K562 (cell line): ENCODE data around the gene MACF1. TPM values are rescaled to one million over a fixed set of nuclear protein-coding genes. Genes with fewer than 3 reads are reported as not detected.

Experiments used
- CXXC5 ChIP-seq: fragments of 250-450 bp; sonication (Bioruptor Pico); IDR thresholded peaks from 2 replicates; pipeline ENCODE4 v1.8.0; 2022; ENCODE audit warnings: inconsistent platforms, mild to moderate bottlenecking, moderate library complexity
- DACH1 ChIP-seq: fragments of 450-650 bp; IDR thresholded peaks from 2 replicates; pipeline ENCODE4 v1.6.1; 2018; ENCODE audit not compliant: partially characterized antibody
- EHMT2 ChIP-seq: fragments of 450-650 bp; IDR thresholded peaks from 2 replicates; pipeline ENCODE4 v1.6.1; 2018; ENCODE audit warnings: antibody characterized with exemption
- FOSL1 ChIP-seq: fragments of 200-800 bp; sonication (Bioruptor generic); conservative IDR thresholded peaks from 2 replicates; pipeline ENCODE4 v1.6.1; 2016; ENCODE audit warnings: missing genetic modification characterization, missing compliant biosample characterization
- JUND ChIP-seq, 2 experiments: IDR thresholded peaks; 2 replicates in 1 of 2; 3 replicates in 1 of 2; pipeline ENCODE4 v1.6.1; 2011; ENCODE audit warnings: borderline replicate concordance in 2 of 2, low read depth in 2 of 2, low read length in 2 of 2, improper control_type of control experiment in 1 of 2, missing biosample characterization in 1 of 2, missing genetic modification characterization in 1 of 2, missing genetic modification reagents in 1 of 2
- LARP7 ChIP-seq: fragments of 450-650 bp; IDR thresholded peaks from 2 replicates; pipeline ENCODE4 v1.6.1; 2016
- LEF1 ChIP-seq: fragments of 450-650 bp; IDR thresholded peaks from 2 replicates; pipeline ENCODE4 v1.6.1; 2016; ENCODE audit warnings: mild to moderate bottlenecking
- NR1H2 ChIP-seq: sonication (generic); formaldehyde crosslinking; IDR thresholded peaks from 2 replicates; pipeline ENCODE4 v1.4.0; 2020; ENCODE audit warnings: mild to moderate bottlenecking, missing genetic modification reagents
- ZNF561 ChIP-seq: fragments of 450-650 bp; formaldehyde crosslinking; conservative IDR thresholded peaks from 2 replicates; pipeline ENCODE4 v1.4.0; 2020; ENCODE audit warnings: mild to moderate bottlenecking, moderate library complexity
- ZNF764 ChIP-seq: fragments of 250-450 bp; sonication (Bioruptor Pico); IDR thresholded peaks from 2 replicates; pipeline ENCODE4 v1.4.0; 2020; ENCODE audit warnings: low read depth, mild to moderate bottlenecking, moderate library complexity
- polyA plus RNA-seq, 8 experiments: library from polyadenylated mRNA; depleted of rRNA in 4 of 8; stranded (reverse) in 5 of 8; unstranded in 3 of 8; fragments of >200 nt; fragmentation: Nextera tagmentation in 2 of 8; fragmentation: Illumina TruSeq in 1 of 8; extraction: Ambion mirVana in 2 of 8; extraction: Trizol in 1 of 8; gene quantifications; 2 replicates each; pipeline versions ENCODE4 v1.2.1 to v1.2.3, GENCODE V29; 2011 to 2014; ENCODE audit warnings: inconsistent platforms in 1 of 8, missing spikeins in 1 of 8
- total RNA-seq, 7 experiments: library from RNA; depleted of rRNA in 6 of 7; stranded (reverse); fragments of >200 nt in 6 of 7; fragmentation: Illumina TruSeq in 2 of 7; extraction: Trizol in 2 of 7; gene quantifications; 2 replicates each; pipeline versions ENCODE4 v1.2.1 to v1.2.3, GENCODE V29; 2011 to 2021; ENCODE audit warnings: low replicate concordance in 1 of 7
- TF ChIP-seq, protein P1 (sequence below): sonication (generic); formaldehyde crosslinking; IDR thresholded peaks from 2 replicates; pipeline ENCODE4 v1.4.0; 2020; ENCODE audit warnings: mild to moderate bottlenecking, missing genetic modification reagents
- TF ChIP-seq, protein P2 (sequence below), 2 experiments: fragments of 450-650 bp; IDR thresholded peaks; 2 replicates each; pipeline ENCODE4 v1.6.1; 2018; ENCODE audit warnings: mild to moderate bottlenecking in 2 of 2, low read depth in 1 of 2; ENCODE audit not compliant: partially characterized antibody in 2 of 2
- TF ChIP-seq, protein P3 (sequence below): fragments of 450-650 bp; IDR thresholded peaks from 2 replicates; pipeline ENCODE4 v1.6.1; 2016; ENCODE audit warnings: antibody characterized with exemption
- TF ChIP-seq, protein P4 (sequence below): fragments of 250-450 bp; sonication (Bioruptor Pico); IDR thresholded peaks from 2 replicates; pipeline ENCODE4 v1.4.0; 2020

The MACF1 gene
- total and polyA plus RNA-seq, 9 of the 15 experiments (the other 6 are each of a cell fraction or from before 2014, with no cell fraction given), result 13.2 to 232 (median 112) TPM

DNA sequence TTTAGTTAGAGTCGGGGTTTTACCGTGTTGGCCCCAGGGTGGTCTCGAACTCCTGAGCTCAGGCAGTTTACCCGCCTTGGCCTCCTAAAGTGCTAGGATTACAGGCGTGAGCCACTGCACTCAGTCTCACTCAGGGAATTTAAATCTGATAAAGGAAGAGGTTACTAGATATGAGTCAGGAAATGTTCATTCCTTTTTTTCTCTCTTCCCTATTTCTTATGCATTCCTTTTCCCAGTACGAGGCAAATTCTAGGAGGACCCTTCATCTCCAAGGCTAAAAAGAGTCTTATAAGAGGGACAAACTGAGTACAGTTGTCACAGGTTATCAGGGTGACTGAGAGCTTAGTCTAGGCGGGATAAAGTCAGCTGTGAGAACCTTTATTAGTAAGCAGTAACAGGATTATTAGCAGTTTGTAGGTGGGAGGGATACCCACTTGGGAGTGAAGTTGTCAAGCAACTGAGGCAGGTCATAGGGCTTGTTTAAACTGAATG, 9.1 kb downstream of the MACF1 start (continued):
- TF ChIP-seq, protein P1, sequence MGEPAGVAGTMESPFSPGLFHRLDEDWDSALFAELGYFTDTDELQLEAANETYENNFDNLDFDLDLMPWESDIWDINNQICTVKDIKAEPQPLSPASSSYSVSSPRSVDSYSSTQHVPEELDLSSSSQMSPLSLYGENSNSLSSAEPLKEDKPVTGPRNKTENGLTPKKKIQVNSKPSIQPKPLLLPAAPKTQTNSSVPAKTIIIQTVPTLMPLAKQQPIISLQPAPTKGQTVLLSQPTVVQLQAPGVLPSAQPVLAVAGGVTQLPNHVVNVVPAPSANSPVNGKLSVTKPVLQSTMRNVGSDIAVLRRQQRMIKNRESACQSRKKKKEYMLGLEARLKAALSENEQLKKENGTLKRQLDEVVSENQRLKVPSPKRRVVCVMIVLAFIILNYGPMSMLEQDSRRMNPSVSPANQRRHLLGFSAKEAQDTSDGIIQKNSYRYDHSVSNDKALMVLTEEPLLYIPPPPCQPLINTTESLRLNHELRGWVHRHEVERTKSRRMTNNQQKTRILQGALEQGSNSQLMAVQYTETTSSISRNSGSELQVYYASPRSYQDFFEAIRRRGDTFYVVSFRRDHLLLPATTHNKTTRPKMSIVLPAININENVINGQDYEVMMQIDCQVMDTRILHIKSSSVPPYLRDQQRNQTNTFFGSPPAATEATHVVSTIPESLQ (CRISPR knock-in tag), result 0 out of 2 replicates have a peak, but pooled peaks have one; percentile 53
- TF ChIP-seq NR1H2 (CRISPR knock-in tag) (0 out of 2 replicates have a peak, but pooled peaks have one; percentile 35), EHMT2 (no peak), JUND (IDR thresholded peaks at IDR 0.05; ENCODE audit: borderline replicate concordance, low read depth, low read length) (no peak), JUND (tag; IDR thresholded peaks at IDR 0.05; ENCODE audit: borderline replicate concordance, low read depth, low read length) (0 out of 3 replicates have a peak, but pooled peaks have one; percentile 6), DACH1 (peak; percentile 87), ZNF764 (peak; percentile 42; the same call in 1 of the 2 replicates), CXXC5 (CRISPR knock-in tag) (peak; percentile 5; the same call in 1 of the 2 replicates), FOSL1 (tag) (peak; percentile 79), ZNF561 (CRISPR knock-in tag) (no peak), LARP7 (no peak), LEF1 (0 out of 2 replicates have a peak, but pooled peaks have one; percentile 15)
- TF ChIP-seq, protein P2, sequence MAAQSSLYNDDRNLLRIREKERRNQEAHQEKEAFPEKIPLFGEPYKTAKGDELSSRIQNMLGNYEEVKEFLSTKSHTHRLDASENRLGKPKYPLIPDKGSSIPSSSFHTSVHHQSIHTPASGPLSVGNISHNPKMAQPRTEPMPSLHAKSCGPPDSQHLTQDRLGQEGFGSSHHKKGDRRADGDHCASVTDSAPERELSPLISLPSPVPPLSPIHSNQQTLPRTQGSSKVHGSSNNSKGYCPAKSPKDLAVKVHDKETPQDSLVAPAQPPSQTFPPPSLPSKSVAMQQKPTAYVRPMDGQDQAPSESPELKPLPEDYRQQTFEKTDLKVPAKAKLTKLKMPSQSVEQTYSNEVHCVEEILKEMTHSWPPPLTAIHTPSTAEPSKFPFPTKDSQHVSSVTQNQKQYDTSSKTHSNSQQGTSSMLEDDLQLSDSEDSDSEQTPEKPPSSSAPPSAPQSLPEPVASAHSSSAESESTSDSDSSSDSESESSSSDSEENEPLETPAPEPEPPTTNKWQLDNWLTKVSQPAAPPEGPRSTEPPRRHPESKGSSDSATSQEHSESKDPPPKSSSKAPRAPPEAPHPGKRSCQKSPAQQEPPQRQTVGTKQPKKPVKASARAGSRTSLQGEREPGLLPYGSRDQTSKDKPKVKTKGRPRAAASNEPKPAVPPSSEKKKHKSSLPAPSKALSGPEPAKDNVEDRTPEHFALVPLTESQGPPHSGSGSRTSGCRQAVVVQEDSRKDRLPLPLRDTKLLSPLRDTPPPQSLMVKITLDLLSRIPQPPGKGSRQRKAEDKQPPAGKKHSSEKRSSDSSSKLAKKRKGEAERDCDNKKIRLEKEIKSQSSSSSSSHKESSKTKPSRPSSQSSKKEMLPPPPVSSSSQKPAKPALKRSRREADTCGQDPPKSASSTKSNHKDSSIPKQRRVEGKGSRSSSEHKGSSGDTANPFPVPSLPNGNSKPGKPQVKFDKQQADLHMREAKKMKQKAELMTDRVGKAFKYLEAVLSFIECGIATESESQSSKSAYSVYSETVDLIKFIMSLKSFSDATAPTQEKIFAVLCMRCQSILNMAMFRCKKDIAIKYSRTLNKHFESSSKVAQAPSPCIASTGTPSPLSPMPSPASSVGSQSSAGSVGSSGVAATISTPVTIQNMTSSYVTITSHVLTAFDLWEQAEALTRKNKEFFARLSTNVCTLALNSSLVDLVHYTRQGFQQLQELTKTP (IDR thresholded peaks at IDR 0.05; ENCODE audit: low read depth in 1 of 2, partially characterized antibody in 2 of 2), result no peak
- TF ChIP-seq, protein P3, sequence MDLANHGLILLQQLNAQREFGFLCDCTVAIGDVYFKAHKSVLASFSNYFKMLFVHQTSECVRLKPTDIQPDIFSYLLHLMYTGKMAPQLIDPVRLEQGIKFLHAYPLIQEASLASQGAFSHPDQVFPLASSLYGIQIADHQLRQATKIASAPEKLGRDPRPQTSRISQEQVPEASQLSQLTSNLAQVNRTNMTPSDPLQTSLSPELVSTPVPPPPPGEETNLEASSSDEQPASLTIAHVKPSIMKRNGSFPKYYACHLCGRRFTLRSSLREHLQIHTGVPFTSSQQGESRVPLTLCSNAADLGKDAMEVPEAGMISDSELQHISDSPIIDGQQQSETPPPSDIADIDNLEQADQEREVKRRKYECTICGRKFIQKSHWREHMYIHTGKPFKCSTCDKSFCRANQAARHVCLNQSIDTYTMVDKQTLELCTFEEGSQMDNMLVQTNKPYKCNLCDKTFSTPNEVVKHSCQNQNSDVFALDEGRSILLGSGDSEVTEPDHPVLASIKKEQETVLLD, result no peak
- TF ChIP-seq, protein P4, sequence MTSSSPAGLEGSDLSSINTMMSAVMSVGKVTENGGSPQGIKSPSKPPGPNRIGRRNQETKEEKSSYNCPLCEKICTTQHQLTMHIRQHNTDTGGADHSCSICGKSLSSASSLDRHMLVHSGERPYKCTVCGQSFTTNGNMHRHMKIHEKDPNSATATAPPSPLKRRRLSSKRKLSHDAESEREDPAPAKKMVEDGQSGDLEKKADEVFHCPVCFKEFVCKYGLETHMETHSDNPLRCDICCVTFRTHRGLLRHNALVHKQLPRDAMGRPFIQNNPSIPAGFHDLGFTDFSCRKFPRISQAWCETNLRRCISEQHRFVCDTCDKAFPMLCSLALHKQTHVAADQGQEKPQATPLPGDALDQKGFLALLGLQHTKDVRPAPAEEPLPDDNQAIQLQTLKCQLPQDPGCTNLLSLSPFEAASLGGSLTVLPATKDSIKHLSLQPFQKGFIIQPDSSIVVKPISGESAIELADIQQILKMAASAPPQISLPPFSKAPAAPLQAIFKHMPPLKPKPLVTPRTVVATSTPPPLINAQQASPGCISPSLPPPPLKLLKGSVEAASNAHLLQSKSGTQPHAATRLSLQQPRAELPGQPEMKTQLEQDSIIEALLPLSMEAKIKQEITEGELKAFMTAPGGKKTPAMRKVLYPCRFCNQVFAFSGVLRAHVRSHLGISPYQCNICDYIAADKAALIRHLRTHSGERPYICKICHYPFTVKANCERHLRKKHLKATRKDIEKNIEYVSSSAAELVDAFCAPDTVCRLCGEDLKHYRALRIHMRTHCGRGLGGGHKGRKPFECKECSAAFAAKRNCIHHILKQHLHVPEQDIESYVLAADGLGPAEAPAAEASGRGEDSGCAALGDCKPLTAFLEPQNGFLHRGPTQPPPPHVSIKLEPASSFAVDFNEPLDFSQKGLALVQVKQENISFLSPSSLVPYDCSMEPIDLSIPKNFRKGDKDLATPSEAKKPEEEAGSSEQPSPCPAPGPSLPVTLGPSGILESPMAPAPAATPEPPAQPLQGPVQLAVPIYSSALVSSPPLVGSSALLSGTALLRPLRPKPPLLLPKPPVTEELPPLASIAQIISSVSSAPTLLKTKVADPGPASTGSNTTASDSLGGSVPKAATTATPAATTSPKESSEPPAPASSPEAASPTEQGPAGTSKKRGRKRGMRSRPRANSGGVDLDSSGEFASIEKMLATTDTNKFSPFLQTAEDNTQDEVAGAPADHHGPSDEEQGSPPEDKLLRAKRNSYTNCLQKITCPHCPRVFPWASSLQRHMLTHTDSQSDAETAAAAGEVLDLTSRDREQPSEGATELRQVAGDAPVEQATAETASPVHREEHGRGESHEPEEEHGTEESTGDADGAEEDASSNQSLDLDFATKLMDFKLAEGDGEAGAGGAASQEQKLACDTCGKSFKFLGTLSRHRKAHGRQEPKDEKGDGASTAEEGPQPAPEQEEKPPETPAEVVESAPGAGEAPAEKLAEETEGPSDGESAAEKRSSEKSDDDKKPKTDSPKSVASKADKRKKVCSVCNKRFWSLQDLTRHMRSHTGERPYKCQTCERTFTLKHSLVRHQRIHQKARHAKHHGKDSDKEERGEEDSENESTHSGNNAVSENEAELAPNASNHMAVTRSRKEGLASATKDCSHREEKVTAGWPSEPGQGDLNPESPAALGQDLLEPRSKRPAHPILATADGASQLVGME, result 0 out of 2 replicates have a peak, but pooled peaks have one; percentile 8
